Activated naive CD4-positive, alpha-beta T cell treated with anti-CD3 and anti-CD28 coated beads, Interleukin-2, amount 50 U/mL, for 24 hours (primary cell): ENCODE measurements around the gene CCNB2.
"Not testable (repeated sequence)": the region's sequence is repeated elsewhere in the genome, so short reads cannot be mapped to it uniquely, and the experiment has no call there.

ENCODE experiments used
- H3K27ac Mint-ChIP-seq: one replicate; pipeline ENCODE4 v1.8.0; 2021; ENCODE audit warnings: mild to moderate bottlenecking, mixed read lengths
- H3K27me3 Mint-ChIP-seq: one replicate; pipeline ENCODE4 v1.8.0; 2021; ENCODE audit warnings: mixed read lengths
- H3K36me3 Mint-ChIP-seq: one replicate; pipeline ENCODE4 v1.8.0; 2021; ENCODE audit warnings: mixed read lengths
- H3K4me1 Mint-ChIP-seq: one replicate; pipeline ENCODE4 v1.8.0; 2021; ENCODE audit warnings: mixed read lengths
- H3K4me3 Mint-ChIP-seq: one replicate; pipeline ENCODE4 v1.8.0; 2021; ENCODE audit warnings: mild to moderate bottlenecking, mixed read lengths
- H3K9me3 Mint-ChIP-seq: one replicate; pipeline ENCODE4 v1.8.0; 2021; ENCODE audit warnings: mixed read lengths

CCNB2 gene

GRCh38 chr15:59152694-59153450, 47.9 kb downstream of the CCNB2 start:
- no peaks in the 10 kb centered on the region for H3K9me3 Mint-ChIP-seq
- H3K4me3 Mint-ChIP-seq = no peak overlapping the region
- no peaks in the 10 kb centered on the region for H3K4me1 Mint-ChIP-seq
- no peaks in the 10 kb centered on the region for H3K27me3 Mint-ChIP-seq
- H3K36me3 Mint-ChIP-seq = no peaks in the 10 kb centered on the region
- H3K27ac Mint-ChIP-seq = no peak overlapping the region

- Mint-ChIP-seq H3K27me3 (no peaks in the 10 kb centered on the region), H3K9me3 (no peaks in the 10 kb centered on the region), H3K27ac (no peak overlapping the region), H3K36me3 (no peaks in the 10 kb centered on the region), H3K4me3 (no peak overlapping the region), H3K4me1 (no peaks in the 10 kb centered on the region)
Measured at GRCh38 chr15:59153466-59153865, 48.5 kb downstream of the CCNB2 start.

GRCh38 chr15:59154243-59154642, 49.3 kb downstream of the CCNB2 start:
- no peaks in the 10 kb centered on the region for H3K4me1 Mint-ChIP-seq
- no peak overlapping the region for H3K27ac Mint-ChIP-seq
- no peak overlapping the region for H3K4me3 Mint-ChIP-seq
- no peaks in the 10 kb centered on the region for H3K9me3 Mint-ChIP-seq
- no peaks in the 10 kb centered on the region for H3K27me3 Mint-ChIP-seq
- no peaks in the 10 kb centered on the region for H3K36me3 Mint-ChIP-seq

GRCh38 chr15:59155431-59155830, 50.5 kb downstream of the CCNB2 start:
- Mint-ChIP-seq H3K9me3 (no peaks in the 10 kb centered on the region), H3K4me3 (no peak overlapping the region), H3K27ac (no peak overlapping the region), H3K27me3 (no peaks in the 10 kb centered on the region), H3K36me3 (no peaks in the 10 kb centered on the region), H3K4me1 (no peaks in the 10 kb centered on the region)

- H3K27ac Mint-ChIP-seq = no peak overlapping the region
- H3K9me3 Mint-ChIP-seq = no peaks in the 10 kb centered on the region
- no peaks in the 10 kb centered on the region for H3K4me1 Mint-ChIP-seq
- no peaks in the 10 kb centered on the region for H3K27me3 Mint-ChIP-seq
- H3K36me3 Mint-ChIP-seq = no peaks in the 10 kb centered on the region
- no peak overlapping the region for H3K4me3 Mint-ChIP-seq
Measured at GRCh38 chr15:59157396-59157795, 52.5 kb downstream of the CCNB2 start.

- no peak overlapping the region for H3K27ac Mint-ChIP-seq
- H3K9me3 Mint-ChIP-seq = no peaks in the 10 kb centered on the region
- H3K4me1 Mint-ChIP-seq = no peaks in the 10 kb centered on the region
- no peaks in the 10 kb centered on the region for H3K27me3 Mint-ChIP-seq
- H3K36me3 Mint-ChIP-seq = no peaks in the 10 kb centered on the region
- H3K4me3 Mint-ChIP-seq = no peak overlapping the region
Measured at GRCh38 chr15:59157840-59158700, 53.1 kb downstream of the CCNB2 start.

GRCh38 chr15:59158701-59159034, 53.7 kb downstream of the CCNB2 start:
- Mint-ChIP-seq H3K4me3 (no peak overlapping the region), H3K27ac (no peak overlapping the region), H3K9me3 (no peaks in the 10 kb centered on the region), H3K36me3 (no peaks in the 10 kb centered on the region), H3K27me3 (no peaks in the 10 kb centered on the region), H3K4me1 (no peaks in the 10 kb centered on the region)

GRCh38 chr15:59159210-59159609, 54.3 kb downstream of the CCNB2 start:
- H3K27me3 Mint-ChIP-seq = no peaks in the 10 kb centered on the region
- H3K36me3 Mint-ChIP-seq = no peaks in the 10 kb centered on the region
- H3K4me1 Mint-ChIP-seq = no peaks in the 10 kb centered on the region
- H3K4me3 Mint-ChIP-seq = no peak overlapping the region
- no peak overlapping the region for H3K27ac Mint-ChIP-seq
- H3K9me3 Mint-ChIP-seq = no peaks in the 10 kb centered on the region

- Mint-ChIP-seq H3K27ac (no peak overlapping the region), H3K4me3 (no peak overlapping the region), H3K9me3 (no peaks in the 10 kb centered on the region), H3K4me1 (no peaks in the 10 kb centered on the region), H3K36me3 (no peaks in the 10 kb centered on the region), H3K27me3 (no peaks in the 10 kb centered on the region)
Measured at GRCh38 chr15:59160880-59161593, 56.1 kb downstream of the CCNB2 start.

GRCh38 chr15:59162080-59162479, 57.1 kb downstream of the CCNB2 start:
- H3K36me3 Mint-ChIP-seq, H3K4me1 Mint-ChIP-seq, H3K27ac Mint-ChIP-seq, H3K9me3 Mint-ChIP-seq, H3K27me3 Mint-ChIP-seq, H3K4me3 Mint-ChIP-seq: not testable (repeated sequence)

GRCh38 chr15:59165726-59166125, 60.8 kb downstream of the CCNB2 start:
- H3K27ac Mint-ChIP-seq = no peak overlapping the region

GRCh38 chr15:59166166-59166565, 61.2 kb downstream of the CCNB2 start:
- Mint-ChIP-seq H3K4me3 (no peak overlapping the region), H3K27ac (no peak overlapping the region), H3K9me3 (no peaks in the 10 kb centered on the region), H3K36me3 (no peaks in the 10 kb centered on the region), H3K4me1 (peaks cover 3% of the 10 kb centered on the region), H3K27me3 (no peaks in the 10 kb centered on the region)

More at GRCh38 chr15:59165726-59166125, 60.8 kb downstream of the CCNB2 start:
- H3K9me3 Mint-ChIP-seq = no peaks in the 10 kb centered on the region
- peaks cover 3% of the 10 kb centered on the region for H3K4me1 Mint-ChIP-seq
- no peaks in the 10 kb centered on the region for H3K36me3 Mint-ChIP-seq
- no peaks in the 10 kb centered on the region for H3K27me3 Mint-ChIP-seq
- no peak overlapping the region for H3K4me3 Mint-ChIP-seq

- Mint-ChIP-seq H3K27ac (no peak overlapping the region), H3K36me3 (no peaks in the 10 kb centered on the region), H3K4me1 (peaks cover 3% of the 10 kb centered on the region), H3K4me3 (no peak overlapping the region), H3K9me3 (no peaks in the 10 kb centered on the region), H3K27me3 (no peaks in the 10 kb centered on the region)
Measured at GRCh38 chr15:59166601-59167265, 61.8 kb downstream of the CCNB2 start.

GRCh38 chr15:59168536-59168935, 63.6 kb downstream of the CCNB2 start:
- Mint-ChIP-seq H3K27ac (no peak overlapping the region), H3K27me3 (no peaks in the 10 kb centered on the region), H3K4me3 (no peak overlapping the region), H3K4me1 (peaks cover 3% of the 10 kb centered on the region), H3K9me3 (no peaks in the 10 kb centered on the region), H3K36me3 (no peaks in the 10 kb centered on the region)

GRCh38 chr15:59169251-59169708, 64.3 kb downstream of the CCNB2 start:
- Mint-ChIP-seq H3K27me3 (no peaks in the 10 kb centered on the region), H3K27ac (no peak overlapping the region), H3K9me3 (no peaks in the 10 kb centered on the region), H3K4me3 (no peak overlapping the region), H3K4me1 (peaks cover 3% of the 10 kb centered on the region), H3K36me3 (no peaks in the 10 kb centered on the region)
